Gastroesophageal sphincter (tissue), 3 donors: ENCODE results near the gene LEAP2.

Source experiments
- EP300 ChIP-seq: sonication (generic); formaldehyde crosslinking; IDR thresholded peaks from one replicate; pipeline ENCODE4 v1.6.1; 2017; ENCODE audit warnings: antibody characterized with exemption, mild to moderate bottlenecking
- POLR2A ChIP-seq, 2 donors: fragments of 450-650 bp; IDR thresholded peaks; one replicate each; pipeline ENCODE4 v1.6.1; 2017; ENCODE audit warnings: antibody characterized with exemption in 2 of 2, mild to moderate bottlenecking in 2 of 2, moderate library complexity in 1 of 2
- POLR2AphosphoS5 ChIP-seq: sonication (generic); formaldehyde crosslinking; IDR thresholded peaks from one replicate; pipeline ENCODE4 v1.6.1; 2017; ENCODE audit warnings: antibody characterized with exemption
- TF ChIP-seq, protein P1 (sequence below), 4 experiments: fragments of 200-600 bp in 2 of 4; fragments of 450-650 bp in 2 of 4; sonication (generic) in 1 of 4; IDR thresholded peaks; one replicate each; pipeline ENCODE4 v1.5.1; 2017 to 2019; ENCODE audit warnings: antibody characterized with exemption in 4 of 4, mild to moderate bottlenecking in 2 of 4, moderate library complexity in 2 of 4

DNA sequence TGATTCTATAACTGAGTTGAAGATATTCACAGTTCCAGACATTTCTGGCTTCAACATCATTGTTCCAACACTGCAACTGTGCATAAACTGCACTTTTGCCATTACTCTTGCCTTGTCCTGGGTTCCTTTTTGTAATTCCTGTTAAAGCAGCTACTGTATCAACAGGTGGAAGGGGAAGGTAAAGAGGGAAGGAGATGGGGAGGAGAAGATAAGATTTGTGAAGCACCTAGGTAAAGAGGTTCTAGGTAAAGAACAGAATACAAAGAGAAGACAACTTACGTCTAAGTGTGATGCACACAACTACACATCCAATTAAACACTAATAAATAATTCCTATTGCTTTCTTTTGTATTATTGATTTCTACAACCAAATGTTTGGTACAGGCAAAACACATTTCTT is 36.2 kb downstream of the LEAP2 start:
- TF ChIP-seq POLR2A (IDR thresholded peaks at IDR 0.05) (no peak), EP300 (no peak), POLR2AphosphoS5 (no peak)
- TF ChIP-seq, protein P1, sequence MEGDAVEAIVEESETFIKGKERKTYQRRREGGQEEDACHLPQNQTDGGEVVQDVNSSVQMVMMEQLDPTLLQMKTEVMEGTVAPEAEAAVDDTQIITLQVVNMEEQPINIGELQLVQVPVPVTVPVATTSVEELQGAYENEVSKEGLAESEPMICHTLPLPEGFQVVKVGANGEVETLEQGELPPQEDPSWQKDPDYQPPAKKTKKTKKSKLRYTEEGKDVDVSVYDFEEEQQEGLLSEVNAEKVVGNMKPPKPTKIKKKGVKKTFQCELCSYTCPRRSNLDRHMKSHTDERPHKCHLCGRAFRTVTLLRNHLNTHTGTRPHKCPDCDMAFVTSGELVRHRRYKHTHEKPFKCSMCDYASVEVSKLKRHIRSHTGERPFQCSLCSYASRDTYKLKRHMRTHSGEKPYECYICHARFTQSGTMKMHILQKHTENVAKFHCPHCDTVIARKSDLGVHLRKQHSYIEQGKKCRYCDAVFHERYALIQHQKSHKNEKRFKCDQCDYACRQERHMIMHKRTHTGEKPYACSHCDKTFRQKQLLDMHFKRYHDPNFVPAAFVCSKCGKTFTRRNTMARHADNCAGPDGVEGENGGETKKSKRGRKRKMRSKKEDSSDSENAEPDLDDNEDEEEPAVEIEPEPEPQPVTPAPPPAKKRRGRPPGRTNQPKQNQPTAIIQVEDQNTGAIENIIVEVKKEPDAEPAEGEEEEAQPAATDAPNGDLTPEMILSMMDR (IDR thresholded peaks at IDR 0.05), result no peak
